ENCODE measurements around the gene SARNP. TPM values are rescaled to one million over a fixed set of nuclear protein-coding genes. Genes with fewer than 3 reads are reported as not detected.
A peak's percentile ranks its signal among the peaks of the same experiment; 100 is the strongest.

SARNP gene
- total RNA-seq, 1 donor from 2014 or later = 66.4 TPM

- FAIRE-seq = no peak
- peak; percentile 34 to 41 for DNase-seq (ENCODE audit: low spot score in 2 of 2)
Measured at GRCh38 chr12:55745361-55746173, 72.0 kb downstream of the SARNP start.

GRCh38 chr12:55744340-55745030 is 73.0 kb downstream of the SARNP start:
- DNase-seq (ENCODE audit: low spot score in 2 of 2) = no peak
- FAIRE-seq = no peak

- FAIRE-seq = no peak
Measured at GRCh38 chr12:55743406-55744339, 73.9 kb downstream of the SARNP start.

GRCh38 chr12:55742719-55743405 is 74.7 kb downstream of the SARNP start, which contains the start of gene GDF11:
TSS of gene GDF11 (plus strand) at chr12:55743122. CDS start at chr12:55743317, 195 bp downstream.
- no peak for FAIRE-seq
- DNase-seq (ENCODE audit: low spot score in 2 of 2) = peak; percentile 91 to 92

More at GRCh38 chr12:55743406-55744339, 73.9 kb downstream of the SARNP start:
- DNase-seq (ENCODE audit: low spot score in 2 of 2) = peak in 1 of 2 donors; percentile 48

GRCh38 chr12:55741931-55742680 is 75.4 kb downstream of the SARNP start:
- DNase-seq (ENCODE audit: low spot score in 2 of 2) (no peak), FAIRE-seq (no peak)

GRCh38 chr12:55739025-55739378 is 78.5 kb downstream of the SARNP start:
- FAIRE-seq = no peak
- DNase-seq (ENCODE audit: low spot score in 2 of 2) = no peak

GRCh38 chr12:55738123-55739024 is 79.2 kb downstream of the SARNP start:
- DNase-seq (ENCODE audit: low spot score in 2 of 2) (peak in 1 of 2 donors; percentile 61), FAIRE-seq (peak; percentile 77)

GRCh38 chr12:55737581-55738122 is 79.9 kb downstream of the SARNP start:
- DNase-seq (ENCODE audit: low spot score in 2 of 2) = no peak
- FAIRE-seq = no peak

- FAIRE-seq (no peak), DNase-seq (ENCODE audit: low spot score in 2 of 2) (no peak)
Measured at GRCh38 chr12:55736780-55737580, 80.5 kb downstream of the SARNP start.

- FAIRE-seq (no peak), DNase-seq (ENCODE audit: low spot score in 2 of 2) (no peak)
Measured at GRCh38 chr12:55736076-55736475, 81.4 kb downstream of the SARNP start.

GRCh38 chr12:55734595-55734994 is 82.9 kb downstream of the SARNP start:
- no peak for FAIRE-seq
- no peak for DNase-seq (ENCODE audit: low spot score in 2 of 2)

GRCh38 chr12:55733858-55734257 is 83.7 kb downstream of the SARNP start:
- no peak for DNase-seq (ENCODE audit: low spot score in 2 of 2)

GRCh38 chr12:55733021-55733555 is 84.4 kb downstream of the SARNP start:
- no peak for DNase-seq (ENCODE audit: low spot score in 2 of 2)
- no peak for FAIRE-seq

More at GRCh38 chr12:55733858-55734257, 83.7 kb downstream of the SARNP start:
- no peak for FAIRE-seq

- DNase-seq (ENCODE audit: low spot score in 2 of 2) (no peak), FAIRE-seq (no peak)
Measured at GRCh38 chr12:55732288-55732687, 85.2 kb downstream of the SARNP start.

- FAIRE-seq = no peak
- DNase-seq (ENCODE audit: low spot score in 2 of 2) = no peak
Measured at GRCh38 chr12:55729819-55730818, 87.4 kb downstream of the SARNP start.
